ENCODE data around the gene AKAP8. TPM values are rescaled to one million over a fixed set of nuclear protein-coding genes. Genes with fewer than 3 reads are reported as not detected.
"Not testable (repeated sequence)": the region's sequence is repeated elsewhere in the genome, so short reads cannot be mapped to it uniquely, and the experiment has no call there.

The AKAP8 gene
- total RNA-seq, 1 experiment from 2014 or later: 50.8 TPM

- Histone ChIP-seq H3K27me3 (ENCODE audit: control insufficient read depth, insufficient read depth, low read length) (no peaks in the 10 kb centered on the region), H3K4me1 (ENCODE audit: control insufficient read depth, insufficient read depth, low read length) (no peaks in the 10 kb centered on the region), H3K9me3 (ENCODE audit: control insufficient read depth, insufficient read depth, low read depth, low read length) (no peaks in the 10 kb centered on the region), H3K36me3 (ENCODE audit: control insufficient read depth, insufficient read depth, low read length) (0 out of 2 replicates have a peak, but pooled peaks cover 2% of the 10 kb centered on the region), H3K27ac (ENCODE audit: low read length) (no peak overlapping the region), H3K4me3 (ENCODE audit: low read depth in 2 of 2, low read length in 2 of 2) (no peak overlapping the region)
- CTCF ChIA-PET: no interaction called here
- intact Hi-C loops (cut with micrococcal nuclease; ENCODE audit: unreplicated experiment): no loop called here
- in situ Hi-C loops (cut with HindIII; ENCODE audit: low pct_unique_long_range_greater_than_20kb, low sequenced_read_pairs): no loop called here
- POLR2A ChIA-PET: interaction anchor here (0.6 kb wide), 1 partner anchor 15 kb away, joined by 5 read pairs; no protein-coding TSS in a partner anchor
- no peak for TF ChIP-seq POLR2AphosphoS5 (IDR thresholded peaks at IDR 0.05; ENCODE audit: low read depth, low read length)
- TF ChIP-seq REST (IDR thresholded peaks at IDR 0.05; ENCODE audit: insufficient read depth in 1 of 2, low read depth in 2 of 2, low read length in 1 of 2): no peak
- TF ChIP-seq CTCF (IDR thresholded peaks at IDR 0.05): no peak
- TF ChIP-seq SIN3A (IDR thresholded peaks at IDR 0.05; ENCODE audit: borderline replicate concordance, insufficient read depth, low read depth, low read length): no peak
- no peak for TF ChIP-seq TCF7L2 (IDR thresholded peaks at IDR 0.05; ENCODE audit: low read depth, low read length)
- no peak for ATAC-seq
- no peak for DNase-seq (ENCODE audit: low read depth, low spot score)
- BruUV-seq (replicated peaks): no TSS peak
These were observed 14.3 kb downstream of the AKAP8 start for GRCh38 chr19:15365264-15365663.

- H3K4me3 ChIP-seq (ENCODE audit: low read depth in 2 of 2, low read length in 2 of 2); POLR2A ChIA-PET; in situ Hi-C loops (cut with HindIII; ENCODE audit: low pct_unique_long_range_greater_than_20kb, low sequenced_read_pairs); BruUV-seq (replicated peaks); ATAC-seq; H3K9me3 ChIP-seq (ENCODE audit: control insufficient read depth, insufficient read depth, low read depth, low read length); H3K36me3 ChIP-seq (ENCODE audit: control insufficient read depth, insufficient read depth, low read length); CTCF ChIA-PET; DNase-seq (ENCODE audit: low read depth, low spot score); H3K27me3 ChIP-seq (ENCODE audit: control insufficient read depth, insufficient read depth, low read length); intact Hi-C loops (cut with micrococcal nuclease; ENCODE audit: unreplicated experiment); H3K27ac ChIP-seq (ENCODE audit: low read length); H3K4me1 ChIP-seq (ENCODE audit: control insufficient read depth, insufficient read depth, low read length): not testable (repeated sequence)
These were observed 15.8 kb downstream of the AKAP8 start for GRCh38 chr19:15363791-15364190.

GRCh38 chr19:15363048-15363447 is 16.5 kb downstream of the AKAP8 start:
- CTCF ChIA-PET; intact Hi-C loops (cut with micrococcal nuclease; ENCODE audit: unreplicated experiment); H3K4me1 ChIP-seq (ENCODE audit: control insufficient read depth, insufficient read depth, low read length); H3K4me3 ChIP-seq (ENCODE audit: low read depth in 2 of 2, low read length in 2 of 2); DNase-seq (ENCODE audit: low read depth, low spot score); ATAC-seq; H3K27ac ChIP-seq (ENCODE audit: low read length); H3K36me3 ChIP-seq (ENCODE audit: control insufficient read depth, insufficient read depth, low read length); in situ Hi-C loops (cut with HindIII; ENCODE audit: low pct_unique_long_range_greater_than_20kb, low sequenced_read_pairs); H3K27me3 ChIP-seq (ENCODE audit: control insufficient read depth, insufficient read depth, low read length); H3K9me3 ChIP-seq (ENCODE audit: control insufficient read depth, insufficient read depth, low read depth, low read length); BruUV-seq (replicated peaks); POLR2A ChIA-PET: not testable (repeated sequence)

- CTCF ChIA-PET: interaction anchor here (0.5 kb wide), 1 partner anchor 202 kb away, joined by 8 read pairs; no protein-coding TSS in a partner anchor
- H3K4me1 ChIP-seq (ENCODE audit: control insufficient read depth, insufficient read depth, low read length); ATAC-seq; BruUV-seq (replicated peaks); intact Hi-C loops (cut with micrococcal nuclease; ENCODE audit: unreplicated experiment); in situ Hi-C loops (cut with HindIII; ENCODE audit: low pct_unique_long_range_greater_than_20kb, low sequenced_read_pairs); DNase-seq (ENCODE audit: low read depth, low spot score); H3K27ac ChIP-seq (ENCODE audit: low read length); H3K4me3 ChIP-seq (ENCODE audit: low read depth in 2 of 2, low read length in 2 of 2); H3K36me3 ChIP-seq (ENCODE audit: control insufficient read depth, insufficient read depth, low read length); H3K27me3 ChIP-seq (ENCODE audit: control insufficient read depth, insufficient read depth, low read length); H3K9me3 ChIP-seq (ENCODE audit: control insufficient read depth, insufficient read depth, low read depth, low read length): not testable (repeated sequence)
- POLR2A ChIA-PET: interaction anchor here (0.6 to 0.7 kb wide), 2 partner anchors 722 to 802 kb away, joined by 3 read pairs; no protein-coding TSS in a partner anchor
These were observed 19.6 kb downstream of the AKAP8 start for GRCh38 chr19:15360015-15360414.
